ENCODE measurements around the gene ITGB3BP.

DNA sequence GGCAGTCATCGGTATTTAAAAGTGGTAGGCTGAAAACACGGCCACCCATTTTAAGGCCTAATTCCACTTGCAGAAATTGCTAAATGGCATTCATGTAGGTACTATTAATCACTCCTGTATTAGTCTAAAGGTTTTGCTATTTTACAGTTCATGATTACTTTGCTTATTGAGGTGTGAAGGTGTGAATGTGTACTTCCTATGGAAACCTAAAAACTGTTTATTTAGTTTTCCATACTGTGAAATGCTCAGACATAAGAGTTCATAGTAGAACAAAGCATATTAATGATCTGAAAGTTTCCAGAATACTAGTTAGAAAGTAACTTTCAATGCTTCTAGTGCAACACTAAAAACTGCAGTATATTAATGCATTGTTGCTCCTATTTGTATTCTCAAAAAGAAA is 69.8 kb downstream of the ITGB3BP start:
- TF ChIP-seq ZNF274 (IDR thresholded peaks at IDR 0.05; ENCODE audit: low read depth, low read length): no peak
- TF ChIP-seq EZH2 (IDR thresholded peaks at IDR 0.05): no peak
- TF ChIP-seq, protein P1, sequence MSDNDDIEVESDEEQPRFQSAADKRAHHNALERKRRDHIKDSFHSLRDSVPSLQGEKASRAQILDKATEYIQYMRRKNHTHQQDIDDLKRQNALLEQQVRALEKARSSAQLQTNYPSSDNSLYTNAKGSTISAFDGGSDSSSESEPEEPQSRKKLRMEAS (IDR thresholded peaks at IDR 0.05): no peak
- no peak for TF ChIP-seq POLR2AphosphoS5 (IDR thresholded peaks at IDR 0.05; ENCODE audit: low read depth, low read length)
- TF ChIP-seq POLR2A (IDR thresholded peaks at IDR 0.05; ENCODE audit: borderline replicate concordance, extremely low read depth, insufficient read depth, insufficient read length): no peak
- TF ChIP-seq, protein P2, sequence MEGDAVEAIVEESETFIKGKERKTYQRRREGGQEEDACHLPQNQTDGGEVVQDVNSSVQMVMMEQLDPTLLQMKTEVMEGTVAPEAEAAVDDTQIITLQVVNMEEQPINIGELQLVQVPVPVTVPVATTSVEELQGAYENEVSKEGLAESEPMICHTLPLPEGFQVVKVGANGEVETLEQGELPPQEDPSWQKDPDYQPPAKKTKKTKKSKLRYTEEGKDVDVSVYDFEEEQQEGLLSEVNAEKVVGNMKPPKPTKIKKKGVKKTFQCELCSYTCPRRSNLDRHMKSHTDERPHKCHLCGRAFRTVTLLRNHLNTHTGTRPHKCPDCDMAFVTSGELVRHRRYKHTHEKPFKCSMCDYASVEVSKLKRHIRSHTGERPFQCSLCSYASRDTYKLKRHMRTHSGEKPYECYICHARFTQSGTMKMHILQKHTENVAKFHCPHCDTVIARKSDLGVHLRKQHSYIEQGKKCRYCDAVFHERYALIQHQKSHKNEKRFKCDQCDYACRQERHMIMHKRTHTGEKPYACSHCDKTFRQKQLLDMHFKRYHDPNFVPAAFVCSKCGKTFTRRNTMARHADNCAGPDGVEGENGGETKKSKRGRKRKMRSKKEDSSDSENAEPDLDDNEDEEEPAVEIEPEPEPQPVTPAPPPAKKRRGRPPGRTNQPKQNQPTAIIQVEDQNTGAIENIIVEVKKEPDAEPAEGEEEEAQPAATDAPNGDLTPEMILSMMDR (IDR thresholded peaks at IDR 0.05 in 2 of 3, conservative IDR thresholded peaks at IDR 0.05 in 1 of 3; ENCODE audit: borderline replicate concordance in 1 of 3, insufficient read depth in 1 of 3, low read depth in 2 of 3, low read length in 2 of 3): no peak
- no peak for TF ChIP-seq SIN3A (IDR thresholded peaks at IDR 0.05; ENCODE audit: low read depth)
- no peak for TF ChIP-seq EZH2phosphoT487 (IDR thresholded peaks at IDR 0.05; ENCODE audit: borderline replicate concordance)
- no peak for TF ChIP-seq SRF (IDR thresholded peaks at IDR 0.05; ENCODE audit: low read depth)
- TF ChIP-seq, protein P3, sequence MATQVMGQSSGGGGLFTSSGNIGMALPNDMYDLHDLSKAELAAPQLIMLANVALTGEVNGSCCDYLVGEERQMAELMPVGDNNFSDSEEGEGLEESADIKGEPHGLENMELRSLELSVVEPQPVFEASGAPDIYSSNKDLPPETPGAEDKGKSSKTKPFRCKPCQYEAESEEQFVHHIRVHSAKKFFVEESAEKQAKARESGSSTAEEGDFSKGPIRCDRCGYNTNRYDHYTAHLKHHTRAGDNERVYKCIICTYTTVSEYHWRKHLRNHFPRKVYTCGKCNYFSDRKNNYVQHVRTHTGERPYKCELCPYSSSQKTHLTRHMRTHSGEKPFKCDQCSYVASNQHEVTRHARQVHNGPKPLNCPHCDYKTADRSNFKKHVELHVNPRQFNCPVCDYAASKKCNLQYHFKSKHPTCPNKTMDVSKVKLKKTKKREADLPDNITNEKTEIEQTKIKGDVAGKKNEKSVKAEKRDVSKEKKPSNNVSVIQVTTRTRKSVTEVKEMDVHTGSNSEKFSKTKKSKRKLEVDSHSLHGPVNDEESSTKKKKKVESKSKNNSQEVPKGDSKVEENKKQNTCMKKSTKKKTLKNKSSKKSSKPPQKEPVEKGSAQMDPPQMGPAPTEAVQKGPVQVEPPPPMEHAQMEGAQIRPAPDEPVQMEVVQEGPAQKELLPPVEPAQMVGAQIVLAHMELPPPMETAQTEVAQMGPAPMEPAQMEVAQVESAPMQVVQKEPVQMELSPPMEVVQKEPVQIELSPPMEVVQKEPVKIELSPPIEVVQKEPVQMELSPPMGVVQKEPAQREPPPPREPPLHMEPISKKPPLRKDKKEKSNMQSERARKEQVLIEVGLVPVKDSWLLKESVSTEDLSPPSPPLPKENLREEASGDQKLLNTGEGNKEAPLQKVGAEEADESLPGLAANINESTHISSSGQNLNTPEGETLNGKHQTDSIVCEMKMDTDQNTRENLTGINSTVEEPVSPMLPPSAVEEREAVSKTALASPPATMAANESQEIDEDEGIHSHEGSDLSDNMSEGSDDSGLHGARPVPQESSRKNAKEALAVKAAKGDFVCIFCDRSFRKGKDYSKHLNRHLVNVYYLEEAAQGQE (IDR thresholded peaks at IDR 0.05; ENCODE audit: low read depth): no peak
- TF ChIP-seq FOSL1 (IDR thresholded peaks at IDR 0.05; ENCODE audit: low read depth): no peak

All from HCT116 (cell line).